HG02678 (cell line): ENCODE results near the gene BARX1.
"Not testable (repeated sequence)": the region's sequence is repeated elsewhere in the genome, so short reads cannot be mapped to it uniquely, and the experiment has no call there.

Experiments used
- ATAC-seq: cut with Tn5 transposase; IDR thresholded peaks from one replicate; pipeline ENCODE4 v1.9.1; 2021; ENCODE audit warnings: mild to moderate bottlenecking, moderate library complexity; ENCODE audit not compliant: unreplicated experiment

BARX1 gene

GRCh38 chr9:93967020-93967803, 12.1 kb upstream of the BARX1 start:
- no peak for ATAC-seq

- ATAC-seq, result no peak
These were observed 10.8 kb upstream of the BARX1 start for GRCh38 chr9:93965830-93966577.

- ATAC-seq, result no peak
These were observed 9.5 kb upstream of the BARX1 start for GRCh38 chr9:93964685-93965084.

GRCh38 chr9:93963969-93964368, 8.8 kb upstream of the BARX1 start:
- ATAC-seq, result no peak

GRCh38 chr9:93963489-93963888, 8.3 kb upstream of the BARX1 start:
- not testable (repeated sequence) for ATAC-seq

GRCh38 chr9:93962561-93963440, 7.6 kb upstream of the BARX1 start:
- ATAC-seq, result peak; percentile 63

GRCh38 chr9:93962017-93962416, 6.9 kb upstream of the BARX1 start:
- no peak for ATAC-seq

GRCh38 chr9:93960971-93961841, 6.1 kb upstream of the BARX1 start:
- no peak for ATAC-seq

- no peak for ATAC-seq
These were observed 5.2 kb upstream of the BARX1 start for GRCh38 chr9:93960221-93960970.

GRCh38 chr9:93959739-93960154, 4.6 kb upstream of the BARX1 start:
- ATAC-seq, result no peak

- no peak for ATAC-seq
These were observed 3.9 kb upstream of the BARX1 start for GRCh38 chr9:93958819-93959682.

- no peak for ATAC-seq
These were observed 3.1 kb upstream of the BARX1 start for GRCh38 chr9:93958121-93958818.

- ATAC-seq, result no peak
These were observed 1.0 kb upstream of the BARX1 start for GRCh38 chr9:93955981-93956784.

- no peak for ATAC-seq
These were observed 607 bp downstream of the BARX1 start for GRCh38 chr9:93954434-93955061.

GRCh38 chr9:93953496-93954433, 1.4 kb downstream of the BARX1 start:
- ATAC-seq, result no peak
